GF-D8 (cell line): ENCODE data around the gene APMAP.

Source experiments
- DNase-seq: peaks from one replicate; lab custom pipeline; 2025; lab: John Stamatoyannopoulos, UW

Gene APMAP

GRCh38 chr20:25025091-25025861 is 32.7 kb upstream of the APMAP start:
- no peak for DNase-seq

GRCh38 chr20:25024171-25024570 is 31.6 kb upstream of the APMAP start:
- DNase-seq: no peak

GRCh38 chr20:25023356-25023755 is 30.8 kb upstream of the APMAP start:
- no peak for DNase-seq

GRCh38 chr20:25022680-25023079 is 30.1 kb upstream of the APMAP start:
- DNase-seq: no peak

GRCh38 chr20:25021336-25021735 is 28.8 kb upstream of the APMAP start:
- no peak for DNase-seq

GRCh38 chr20:25020901-25021301 is 28.4 kb upstream of the APMAP start:
- DNase-seq: no peak

- DNase-seq: no peak
Measured at GRCh38 chr20:25020345-25020744, 27.8 kb upstream of the APMAP start.

- DNase-seq: no peak
Measured at GRCh38 chr20:25019381-25020155, 27.0 kb upstream of the APMAP start.

- no peak for DNase-seq
Measured at GRCh38 chr20:25018841-25019240, 26.3 kb upstream of the APMAP start.

- DNase-seq: no peak
Measured at GRCh38 chr20:25018425-25018824, 25.9 kb upstream of the APMAP start.

GRCh38 chr20:25017257-25017803 is 24.8 kb upstream of the APMAP start:
- no peak for DNase-seq

GRCh38 chr20:25016471-25016870 is 23.9 kb upstream of the APMAP start:
- no peak for DNase-seq

- DNase-seq: no peak
Measured at GRCh38 chr20:25015986-25016385, 23.4 kb upstream of the APMAP start.

- DNase-seq: no peak
Measured at GRCh38 chr20:25014816-25015215, 22.3 kb upstream of the APMAP start.

- DNase-seq: no peak
Measured at GRCh38 chr20:25013478-25014380, 21.2 kb upstream of the APMAP start.

GRCh38 chr20:25012616-25013189 is 20.2 kb upstream of the APMAP start:
- DNase-seq: no peak

GRCh38 chr20:25011831-25012241 is 19.3 kb upstream of the APMAP start:
- no peak for DNase-seq

- no peak for DNase-seq
Measured at GRCh38 chr20:25011261-25011660, 18.7 kb upstream of the APMAP start.

- DNase-seq: no peak
Measured at GRCh38 chr20:25009218-25010145, 16.9 kb upstream of the APMAP start.

- DNase-seq: no peak
Measured at GRCh38 chr20:25008388-25009217, 16.1 kb upstream of the APMAP start.
